Fibroblast of skin of abdomen (primary cell): Measurements from ENCODE around the gene SNRPD1. TPM values are rescaled to one million over a fixed set of nuclear protein-coding genes. Genes with fewer than 3 reads are reported as not detected.
"Not testable (repeated sequence)": the region's sequence is repeated elsewhere in the genome, so short reads cannot be mapped to it uniquely, and the experiment has no call there.

Experiments used
- DNase-seq: peaks from one replicate; pipeline ENCODE4 v3.0.0-alpha.2; 2013
- polyA plus RNA-seq, 2 experiments: library from polyadenylated mRNA; unstranded; fragments of 120-200 nt; gene quantifications; one replicate each; pipeline ENCODE4 v1.2.1, GENCODE V29; 2013; ENCODE audit not compliant: insufficient read length in 2 of 2

SNRPD1 gene
- polyA plus RNA-seq (2013, experiment 1 of 2; ENCODE audit: insufficient read length) = 138 TPM
- polyA plus RNA-seq (2013, experiment 2 of 2; ENCODE audit: insufficient read length) = 139 TPM

DNA sequence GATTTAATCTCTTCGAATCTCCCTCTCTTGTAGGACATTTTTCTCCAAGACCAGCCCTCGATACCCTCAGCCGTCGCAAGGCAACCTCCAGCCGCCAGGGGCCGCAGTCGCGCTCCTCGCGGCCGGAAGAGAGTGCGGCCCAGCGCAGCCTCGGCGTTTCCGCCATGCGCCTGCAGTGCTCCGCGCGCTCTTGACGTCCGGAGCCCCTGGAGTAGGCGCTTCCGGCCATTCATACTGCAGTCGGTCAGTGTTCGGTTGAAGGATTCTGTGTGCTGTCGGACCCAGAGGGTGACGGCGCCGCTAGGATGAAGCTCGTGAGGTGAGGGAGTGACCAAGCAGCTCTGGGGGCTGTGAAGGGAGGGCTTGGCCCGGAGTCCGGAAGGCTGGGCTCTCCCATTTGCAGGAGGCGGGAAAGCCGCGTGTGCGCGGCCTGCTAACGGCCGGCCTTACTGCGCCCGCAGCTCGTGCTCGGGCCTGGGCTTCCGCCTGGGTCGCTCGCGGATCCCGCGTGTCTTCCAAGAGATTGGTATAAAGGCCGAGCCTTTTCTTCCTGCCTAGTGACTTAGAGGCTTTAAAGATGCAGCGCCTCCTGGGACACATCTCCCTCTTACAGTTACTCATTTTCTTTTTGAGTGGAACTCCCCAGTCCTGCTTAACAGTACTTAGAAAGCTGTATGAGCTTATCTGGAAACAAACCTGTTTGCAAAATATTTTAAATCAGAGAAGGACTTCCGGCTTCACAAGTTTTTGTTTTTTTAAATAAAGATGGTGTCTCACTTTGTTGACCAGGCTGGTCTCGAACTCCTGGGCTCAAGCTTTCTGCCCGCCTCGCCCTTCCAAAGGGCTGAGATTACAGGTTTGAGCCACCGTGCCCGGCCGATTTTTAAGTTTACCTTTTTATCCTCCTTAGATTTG, at the start of gene SNRPD1:
Gene SNRPD1 (plus strand): TSS at position 190 of the 915 bp plus-strand sequence. CDS start 116 bp downstream, at position 306.
- peak; percentile 89 for DNase-seq

DNA sequence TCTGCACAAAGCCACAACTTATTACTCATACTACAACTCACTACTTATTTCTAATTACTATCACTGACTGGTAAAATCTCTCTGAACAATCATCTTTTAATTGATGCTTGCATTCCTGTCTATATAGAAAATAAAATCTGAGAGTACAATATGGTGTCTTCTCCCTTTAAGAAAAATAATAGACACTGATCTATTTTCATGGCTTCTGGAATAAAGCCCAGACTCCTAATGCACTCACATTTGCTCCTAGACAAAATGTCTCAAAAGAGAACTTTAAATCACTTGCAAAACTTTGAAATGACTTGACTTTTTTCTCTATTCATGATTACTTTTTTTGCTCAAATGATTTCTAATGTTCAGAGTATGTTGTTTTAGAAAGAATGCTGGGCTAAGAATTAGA, 40.3 kb upstream of the SNRPD1 start:
- peak; percentile 1 for DNase-seq

DNA sequence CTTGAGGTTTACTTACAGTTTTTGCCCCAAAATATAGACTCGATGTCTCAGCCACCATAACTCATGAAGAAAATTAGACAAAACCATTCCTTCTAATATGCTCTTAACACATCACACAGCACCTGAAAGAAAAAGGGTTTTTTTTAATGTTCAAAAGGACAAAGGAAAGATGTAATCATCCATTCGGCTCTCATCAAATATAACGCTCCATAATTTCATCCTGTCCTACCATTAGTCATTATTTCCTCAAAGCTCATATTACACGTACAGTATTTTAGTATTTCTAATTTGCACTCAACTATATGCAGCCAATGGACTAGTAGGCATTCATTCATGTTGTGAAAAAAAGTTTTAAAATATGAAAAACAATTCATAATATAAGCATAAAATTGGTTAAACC, 36.5 kb upstream of the SNRPD1 start:
- DNase-seq = no peak

DNA sequence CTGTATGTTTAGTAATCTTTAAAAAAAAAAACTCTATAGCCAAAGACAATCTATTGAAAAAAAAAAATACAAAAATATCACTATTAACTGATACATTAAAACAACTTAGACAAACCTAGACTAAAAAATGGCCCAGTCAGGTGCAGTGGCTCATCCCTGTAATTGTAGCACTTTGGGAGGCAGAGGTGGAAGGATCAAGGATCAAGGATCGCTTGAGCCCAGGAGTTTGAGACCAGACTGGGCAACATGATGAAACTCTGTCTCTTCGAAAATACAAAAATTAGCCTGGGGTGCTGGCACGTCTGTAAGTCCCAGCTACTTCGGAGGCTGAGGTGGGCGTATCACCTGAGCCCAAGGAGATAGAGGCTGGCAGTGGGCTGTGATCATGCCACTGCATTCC, 27.7 kb upstream of the SNRPD1 start:
- DNase-seq = no peak

DNA sequence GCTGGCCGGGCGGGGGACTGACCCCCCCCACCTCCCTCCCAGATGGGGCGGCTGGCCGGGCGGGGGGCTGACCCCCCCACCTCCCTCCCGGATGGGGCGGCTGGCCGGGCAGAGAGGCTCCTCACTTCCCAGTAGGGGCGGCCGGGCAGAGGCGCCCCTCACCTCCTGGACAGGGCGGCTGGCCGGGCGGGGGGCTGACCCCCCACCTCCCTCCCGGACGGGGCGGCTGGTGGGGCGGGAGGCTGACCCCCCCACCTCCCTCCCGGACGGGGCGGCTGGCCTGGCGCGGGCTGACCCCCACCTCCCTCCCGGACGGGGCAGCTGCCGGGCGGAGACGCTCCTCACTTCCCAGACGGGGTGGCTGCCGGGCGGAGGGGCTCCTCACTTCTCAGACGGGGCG, 19.8 kb upstream of the SNRPD1 start:
- not testable (repeated sequence) for DNase-seq

DNA sequence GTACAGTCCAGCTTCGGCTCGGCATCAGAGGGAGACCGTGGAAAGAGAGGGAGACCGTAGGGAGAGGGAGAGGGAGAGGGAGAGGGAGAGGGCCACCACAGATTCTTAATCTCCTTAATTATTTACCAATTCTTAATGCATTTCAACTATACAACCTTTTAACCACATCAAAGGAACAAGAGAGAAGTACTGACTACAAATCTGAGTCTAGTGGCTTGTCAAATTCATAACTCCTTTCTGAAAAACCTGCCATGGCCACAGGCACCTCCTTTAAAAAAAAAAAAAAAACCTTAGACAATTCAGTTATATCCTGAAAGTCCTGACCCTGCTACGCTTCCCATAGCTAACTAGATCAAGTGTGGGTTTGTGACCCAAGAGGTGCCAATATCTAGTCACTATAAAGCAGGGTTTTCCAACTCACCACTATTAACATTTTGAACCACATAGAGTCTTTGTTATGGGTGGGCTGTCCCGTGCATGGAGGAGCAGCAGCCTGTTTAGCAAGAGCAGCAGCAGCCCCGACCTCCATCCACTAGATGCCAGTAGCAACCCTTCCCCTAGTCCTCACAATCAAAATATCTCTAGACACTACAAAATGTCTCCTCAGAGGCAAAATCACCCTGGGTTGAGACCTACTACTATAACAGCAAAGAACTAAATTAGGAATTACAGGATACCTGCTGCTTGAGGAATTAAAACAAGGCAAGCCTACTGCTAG, 18.4 kb upstream of the SNRPD1 start:
- no peak for DNase-seq

DNA sequence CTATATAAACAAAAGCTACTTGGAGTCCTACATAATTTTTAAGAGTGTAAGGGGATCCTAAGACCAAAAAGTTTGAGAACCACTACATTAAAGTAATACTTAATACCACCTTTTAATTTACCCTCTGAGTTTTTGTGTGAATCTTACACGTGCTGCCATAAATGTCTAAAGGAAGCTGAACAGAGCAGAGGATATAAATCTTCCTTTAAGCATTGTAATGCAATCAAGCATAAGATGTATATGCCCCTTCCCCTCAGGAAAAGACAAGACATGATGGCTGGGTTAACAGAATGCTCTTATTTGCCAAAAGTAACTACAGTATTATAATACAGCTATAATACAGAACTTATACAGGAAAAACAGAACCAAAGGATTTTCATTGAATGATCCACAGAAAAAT, 14.5 kb upstream of the SNRPD1 start:
- DNase-seq = no peak

DNA sequence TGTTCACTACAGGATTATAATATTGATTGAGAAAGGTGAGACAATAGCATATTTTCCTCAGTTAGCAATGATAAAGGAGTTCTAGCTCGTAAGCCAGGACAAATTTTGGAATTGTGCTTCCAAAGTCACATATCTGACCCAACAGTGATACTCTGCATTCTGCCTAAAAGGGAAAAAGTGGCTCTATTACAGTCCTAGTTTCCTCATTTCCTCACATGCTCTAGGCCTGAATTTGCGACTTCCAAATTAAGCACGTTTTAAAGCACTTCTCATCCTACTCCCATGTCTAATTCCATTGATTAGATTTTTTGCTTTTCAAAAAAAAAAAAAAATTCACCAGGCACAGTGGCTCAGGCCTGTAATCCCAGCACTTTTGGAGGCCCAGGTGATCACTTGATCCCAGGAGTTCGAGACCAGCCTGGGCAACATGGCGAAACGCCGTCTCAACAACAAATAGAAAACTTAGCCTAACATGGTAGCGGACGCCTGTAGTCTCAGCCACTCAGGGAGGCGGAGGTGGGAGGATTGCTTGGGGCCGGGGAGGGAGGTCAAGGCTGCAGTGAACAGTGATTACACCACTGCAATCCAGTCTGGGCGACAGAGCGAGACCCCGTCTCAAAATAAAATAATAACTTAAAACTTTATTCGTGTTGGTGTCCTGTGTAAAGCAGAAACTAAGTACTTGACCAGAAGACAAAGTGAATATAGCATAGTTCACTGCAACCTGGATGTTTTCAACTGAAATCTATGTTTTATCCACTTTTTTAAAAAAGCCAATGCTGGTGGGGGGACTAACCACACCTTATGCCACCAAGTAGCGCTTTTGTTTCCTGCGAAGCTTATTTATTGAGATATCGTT, 13.2 kb upstream of the SNRPD1 start:
- DNase-seq = no peak

DNA sequence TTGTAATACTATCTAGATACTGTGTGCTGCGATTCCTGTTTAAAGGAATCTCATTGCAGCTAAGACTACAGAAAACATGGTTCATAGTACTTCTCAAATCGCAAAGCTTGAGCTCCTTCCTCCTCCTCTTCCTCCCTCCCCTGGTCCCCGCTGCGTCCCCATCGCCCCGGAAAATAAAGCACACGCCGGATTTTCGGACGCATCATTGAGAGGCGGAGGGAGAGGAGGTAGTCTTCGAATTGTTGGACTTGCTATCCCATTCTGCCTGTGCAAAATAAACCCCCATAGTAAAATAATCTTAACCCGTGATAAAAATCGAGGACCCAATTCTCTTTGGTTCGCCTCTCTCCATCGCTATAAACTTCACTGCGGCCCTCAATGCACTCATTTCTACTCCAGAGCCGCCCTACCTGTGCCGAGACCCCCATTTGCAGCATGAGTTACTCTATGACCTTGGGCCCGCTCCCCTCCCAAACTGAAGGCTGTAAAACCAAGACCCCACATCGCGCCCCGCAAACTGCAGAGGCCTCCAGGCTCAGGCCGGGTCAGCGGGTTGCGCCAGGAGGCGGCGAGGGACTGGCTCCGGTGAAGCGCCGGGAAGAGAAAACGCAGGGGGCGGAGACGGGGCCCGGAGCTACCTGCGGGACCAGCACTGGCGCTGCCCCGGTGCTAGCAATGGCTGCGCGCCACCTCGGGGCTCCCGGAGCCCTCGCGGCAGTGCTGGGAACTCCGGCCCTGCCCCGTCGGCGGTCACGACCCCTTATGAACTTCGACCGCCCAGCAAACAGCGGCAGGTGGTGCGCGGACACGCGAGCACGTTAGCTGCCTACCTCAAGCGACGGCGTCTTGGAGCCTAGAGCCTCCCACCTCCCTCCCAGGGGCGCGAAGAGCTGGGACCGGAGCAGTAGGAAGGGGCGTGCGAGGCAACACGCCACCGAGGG, 12.3 kb upstream of the SNRPD1 start:
- DNase-seq = peak; percentile 4

DNA sequence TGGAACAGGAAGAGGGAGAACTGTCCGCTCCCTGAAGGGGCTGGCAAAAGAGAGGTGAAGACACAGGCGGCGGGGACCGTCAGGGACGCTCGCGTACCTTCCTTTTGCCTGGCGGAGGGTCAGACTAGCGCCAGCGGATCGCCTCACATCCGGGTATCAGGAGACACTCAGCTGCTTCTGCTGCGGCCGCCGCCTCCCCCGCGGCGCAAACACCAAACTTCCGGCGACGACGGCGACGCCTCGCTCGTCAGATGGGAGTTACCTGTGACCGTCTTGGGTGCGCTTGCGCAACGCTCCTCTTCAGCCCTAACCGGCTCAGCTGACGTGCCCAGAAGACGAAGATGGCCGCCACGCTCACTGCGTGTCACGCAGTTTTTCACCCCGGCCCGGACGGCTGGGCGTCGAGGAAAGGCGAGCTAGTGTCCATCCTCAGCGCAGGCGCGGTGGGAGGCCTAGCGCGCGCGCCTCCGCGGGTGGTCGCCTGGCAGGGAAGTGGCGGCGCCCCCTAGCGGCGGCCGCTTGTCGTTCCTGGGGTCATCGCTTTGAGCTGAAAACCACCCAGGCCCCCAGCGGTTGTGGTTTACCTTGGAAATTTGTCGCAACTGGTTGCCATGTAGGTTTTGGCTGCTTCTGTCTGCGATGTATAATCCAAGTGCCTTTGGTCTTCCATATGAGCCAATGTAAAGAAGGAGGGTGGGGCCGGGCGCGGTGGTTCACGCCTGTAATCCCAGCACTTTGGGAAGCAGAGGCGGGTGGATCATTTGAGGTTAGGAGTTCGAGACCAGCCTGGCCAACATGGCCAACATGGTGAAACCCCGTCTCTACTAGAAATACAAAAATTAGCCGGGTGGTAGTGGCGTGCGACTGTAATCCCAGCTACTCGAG, 11.3 kb upstream of the SNRPD1 start, which contains the start of gene ESCO1:
Gene ESCO1 (minus strand): TSS at position 179 of the 885 bp plus-strand sequence. CDS start 25,861 bp downstream, outside the sequence.
- peak; percentile 99 for DNase-seq

DNA sequence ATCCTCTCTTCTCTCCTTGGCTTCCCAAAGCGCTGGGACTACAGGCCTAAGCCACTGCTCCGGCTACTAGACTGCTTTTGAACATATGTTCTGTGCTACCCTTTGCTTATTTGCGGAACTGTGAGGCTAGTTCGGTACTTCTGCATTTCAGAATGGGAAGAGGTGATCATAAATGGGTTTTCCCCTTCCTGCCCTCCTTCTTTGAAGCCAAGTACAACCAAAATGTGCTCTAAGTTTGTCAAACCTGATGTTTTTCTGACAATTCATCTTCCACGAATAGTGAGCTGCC, 9.9 kb upstream of the SNRPD1 start:
- DNase-seq = no peak

DNA sequence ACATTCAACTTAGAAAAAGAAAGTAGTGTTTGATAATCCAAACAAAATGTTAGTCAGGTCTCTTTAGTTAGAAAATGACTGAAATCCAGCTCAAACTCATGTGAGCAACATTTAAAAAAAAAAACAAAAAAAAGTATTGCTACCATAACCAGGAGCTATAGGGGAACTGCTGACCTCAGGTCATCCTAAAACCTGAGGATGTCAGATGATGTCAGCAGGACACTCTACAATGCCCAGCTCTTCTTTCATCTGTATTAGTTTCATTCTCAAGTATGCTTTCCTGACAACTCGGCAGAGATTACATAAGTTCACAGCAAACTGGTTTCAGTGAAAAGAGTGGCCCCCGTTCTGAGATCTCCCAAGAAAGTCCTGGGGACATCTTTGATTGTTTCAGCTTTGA, 7.4 kb upstream of the SNRPD1 start:
- no peak for DNase-seq

DNA sequence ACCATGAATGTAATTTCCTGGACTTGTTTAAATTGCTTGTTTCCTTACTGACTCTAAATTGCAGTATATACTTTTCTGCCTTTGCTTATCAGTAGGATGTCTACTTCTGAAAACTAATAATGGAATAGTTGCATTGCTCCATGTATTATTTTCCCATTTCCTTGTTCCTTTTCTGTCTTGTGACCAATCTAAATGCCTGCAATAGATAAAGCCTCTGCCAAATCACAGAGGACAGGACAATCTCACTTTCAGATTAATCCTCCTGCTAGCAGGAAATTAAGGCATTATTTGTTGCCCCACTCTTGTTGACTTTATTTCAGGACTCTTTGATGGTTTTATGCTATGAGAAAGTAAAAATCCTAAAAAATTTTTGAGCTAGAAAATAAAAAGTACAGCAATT, 6.9 kb upstream of the SNRPD1 start:
- DNase-seq = no peak

DNA sequence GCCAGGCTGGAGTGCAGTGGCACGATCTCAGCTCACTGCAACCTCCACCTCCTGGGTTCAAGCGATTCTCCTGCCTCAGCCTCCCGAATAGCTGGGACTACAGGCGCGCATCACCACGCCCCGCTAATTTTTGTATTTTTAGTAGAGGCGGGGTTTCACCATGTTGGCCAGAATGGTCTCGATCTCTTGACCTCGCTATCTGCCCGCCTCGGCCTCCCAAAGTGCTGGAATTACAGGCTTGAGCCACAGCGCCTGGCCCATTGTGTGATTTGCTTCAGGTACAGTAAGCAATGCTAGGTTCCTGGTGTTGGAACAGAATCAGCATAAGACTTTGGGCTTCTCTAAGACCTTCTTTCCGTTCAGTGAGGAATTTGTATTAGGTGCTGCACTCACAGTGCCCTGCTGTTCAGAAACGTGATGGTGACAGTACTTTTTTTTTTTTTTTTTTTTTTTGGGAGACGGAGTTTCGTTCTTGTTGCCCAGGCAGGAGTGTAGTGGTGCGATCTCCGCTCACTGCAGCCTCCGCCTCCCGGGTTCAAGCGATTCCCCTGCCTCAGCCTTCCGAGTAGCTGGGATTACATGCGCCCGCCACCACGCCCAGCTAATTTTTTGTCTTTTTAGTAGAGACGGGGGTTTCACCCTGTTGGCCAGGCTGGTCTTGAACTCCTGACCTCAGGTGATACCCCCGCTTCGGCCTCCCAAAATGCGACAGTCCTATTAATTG, 551 bp upstream of the SNRPD1 start:
- not testable (repeated sequence) for DNase-seq

DNA sequence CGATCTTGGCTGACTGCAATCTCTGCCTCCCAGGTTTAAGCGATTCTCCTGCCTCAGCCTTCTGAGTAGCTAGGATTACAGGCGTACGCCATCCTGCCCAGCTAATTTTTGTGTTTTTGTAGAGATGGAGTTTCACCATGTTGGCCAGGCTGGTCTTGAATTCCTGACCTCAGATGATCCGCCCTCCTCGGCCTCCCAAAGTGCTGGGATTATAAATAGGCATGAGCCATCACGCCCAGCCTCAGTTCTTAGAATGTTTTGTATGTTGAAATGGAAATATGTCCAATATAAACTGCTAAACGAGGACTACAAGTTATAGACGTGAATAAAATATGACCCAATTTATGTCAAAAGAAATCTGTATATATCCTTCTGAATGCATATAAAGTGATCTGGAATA, 9.5 kb downstream of the SNRPD1 start:
- not testable (repeated sequence) for DNase-seq

DNA sequence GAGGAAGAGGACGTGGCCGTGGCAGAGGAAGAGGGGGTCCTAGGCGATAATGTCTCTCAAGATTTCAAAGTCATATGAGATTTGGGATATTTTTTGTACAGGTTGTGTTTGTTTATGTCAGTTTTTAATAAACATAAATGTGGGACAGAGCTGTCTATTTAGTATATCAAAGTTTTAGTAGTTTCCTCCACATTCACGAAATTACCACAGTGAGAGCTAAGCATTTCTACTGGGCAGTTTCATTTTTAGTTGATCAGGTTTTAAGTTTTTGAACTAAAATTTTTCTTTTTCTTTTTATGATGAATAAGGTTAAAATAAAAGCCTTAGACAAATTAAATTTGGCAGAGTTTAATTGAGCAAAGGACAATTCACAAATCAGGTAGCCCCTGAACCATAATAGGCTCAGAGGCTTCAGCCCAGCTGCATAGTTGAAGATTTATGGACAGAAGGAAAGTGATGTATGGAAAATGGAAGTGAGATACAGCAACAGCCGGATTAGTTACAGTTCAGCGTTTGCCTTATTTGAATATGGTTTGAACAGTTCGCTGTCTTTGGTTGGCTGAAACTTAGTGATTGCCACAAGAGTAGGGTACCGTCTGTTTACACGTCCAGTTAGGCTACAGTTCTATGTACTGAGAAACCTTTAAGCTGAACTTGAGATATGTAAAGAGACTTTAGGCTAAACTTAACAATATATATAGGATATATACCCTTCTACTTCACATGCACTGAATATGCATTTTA, 17.1 kb downstream of the SNRPD1 start:
- no peak for DNase-seq

DNA sequence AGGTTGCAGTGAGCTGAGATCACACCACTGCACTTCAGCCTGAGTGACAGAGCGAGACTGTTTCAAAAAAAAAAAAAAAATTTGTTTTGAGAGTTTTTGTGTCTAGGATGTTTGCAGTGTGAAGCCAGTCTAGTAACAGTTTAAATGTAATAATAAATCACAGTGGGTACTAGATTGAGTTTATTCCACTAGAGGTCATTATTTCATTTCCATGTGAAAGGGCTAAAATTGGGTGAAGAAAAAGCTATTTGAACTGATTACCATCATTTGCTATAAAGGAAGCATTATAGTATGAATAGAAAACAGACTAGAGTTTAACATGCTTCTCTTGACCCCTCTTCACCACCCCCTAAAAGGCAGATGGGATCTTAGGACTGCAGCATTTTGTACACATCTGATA, 20.3 kb downstream of the SNRPD1 start:
- DNase-seq = no peak

DNA sequence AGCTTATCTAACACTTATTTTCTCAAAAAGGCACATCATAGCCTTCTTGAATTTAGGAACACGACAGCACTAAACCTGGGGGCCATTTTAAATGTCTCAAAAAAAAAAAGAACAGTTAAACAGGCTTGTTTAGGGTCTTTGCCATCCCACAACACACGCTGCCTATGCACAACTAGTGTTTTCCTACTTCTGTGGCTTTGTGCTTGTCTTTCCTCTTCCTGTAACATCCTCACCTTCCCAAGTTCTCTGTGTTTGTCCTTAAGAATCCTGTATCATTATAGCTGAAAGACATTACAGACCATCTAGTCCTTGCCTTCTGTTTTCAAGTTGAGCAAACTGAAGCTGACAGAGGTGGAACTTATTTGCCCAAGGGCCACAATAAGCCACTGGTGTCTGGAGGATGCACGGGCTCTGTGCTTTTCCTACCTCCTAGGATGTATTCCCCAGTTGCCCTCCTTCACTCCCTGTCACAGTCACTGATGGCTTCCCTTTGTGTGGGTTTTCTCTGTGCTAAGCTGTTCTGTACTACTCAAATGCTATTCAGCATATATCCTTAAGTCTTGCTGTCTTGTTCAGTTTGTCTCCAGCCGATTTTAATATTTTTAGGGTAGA, 22.6 kb downstream of the SNRPD1 start:
- no peak for DNase-seq

DNA sequence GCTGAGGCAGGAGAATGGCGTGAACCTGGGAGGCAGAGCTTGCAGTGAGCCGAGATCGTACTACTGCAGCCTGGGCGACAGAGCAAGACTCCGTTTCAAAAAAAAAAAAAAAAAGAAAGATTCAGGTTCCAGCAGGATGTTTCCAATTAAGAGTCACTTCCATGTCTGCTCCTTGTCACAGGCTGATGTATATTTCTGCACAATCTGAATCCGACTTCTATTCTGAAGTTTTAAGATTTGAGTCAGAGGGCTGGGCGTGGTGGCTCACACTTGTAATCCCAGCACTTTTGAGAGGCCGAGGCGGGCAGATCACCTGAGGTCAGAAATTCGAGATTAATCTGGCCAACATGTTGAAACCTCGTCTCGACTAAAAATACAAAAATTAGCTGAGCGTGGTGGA, 24.7 kb downstream of the SNRPD1 start:
- DNase-seq = peak; percentile 14
